Cortex of kidney (tissue), 1 donor: ENCODE results near the gene PRKAR2A.
"Not testable (repeated sequence)": the region's sequence is repeated elsewhere in the genome, so short reads cannot be mapped to it uniquely, and the experiment has no call there.

Experiments used
- DNase-seq: peaks from one replicate; lab custom pipeline; 2025; lab: John Stamatoyannopoulos, UW

The PRKAR2A gene

GRCh38 chr3:48776854-48777253, 70.8 kb downstream of the PRKAR2A start:
- no peak for DNase-seq

DNA sequence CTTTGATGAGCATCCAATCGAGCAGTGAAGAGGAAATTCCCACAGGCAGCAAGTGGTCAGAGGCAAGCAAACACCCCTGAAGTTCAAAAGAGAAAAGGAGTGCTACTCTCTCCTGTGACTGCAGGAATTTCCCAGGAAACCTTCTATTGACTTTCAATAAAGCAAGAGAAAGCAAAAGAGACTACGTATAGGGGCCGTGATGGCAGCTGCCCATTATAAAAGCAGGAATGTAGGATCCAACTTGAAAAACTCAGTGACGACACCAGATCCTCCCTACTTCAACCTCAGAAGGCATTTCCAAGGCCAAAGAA, 77.5 kb downstream of the PRKAR2A start:
- no peak for DNase-seq

DNA sequence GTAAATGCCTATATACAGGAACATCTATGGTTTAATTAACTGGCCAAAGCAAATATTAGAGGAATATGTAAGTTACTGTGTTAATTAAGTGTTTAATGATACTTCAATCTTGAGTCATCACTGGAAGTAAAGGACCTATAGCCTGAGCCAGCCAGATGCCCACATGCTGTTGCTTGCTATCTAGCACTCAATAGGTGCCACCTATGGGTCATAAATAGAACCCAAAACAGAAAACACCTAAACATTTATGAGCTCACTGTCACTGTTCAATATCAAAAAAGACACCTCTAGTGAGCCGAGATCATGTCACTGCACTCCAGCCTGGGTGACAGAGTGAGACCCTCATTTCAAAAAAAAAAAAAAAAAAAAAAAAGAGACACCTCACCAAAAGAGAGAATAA, 82.3 kb downstream of the PRKAR2A start:
- no peak for DNase-seq

- DNase-seq = no peak
These were observed 84.9 kb downstream of the PRKAR2A start for GRCh38 chr3:48762816-48763215.

DNA sequence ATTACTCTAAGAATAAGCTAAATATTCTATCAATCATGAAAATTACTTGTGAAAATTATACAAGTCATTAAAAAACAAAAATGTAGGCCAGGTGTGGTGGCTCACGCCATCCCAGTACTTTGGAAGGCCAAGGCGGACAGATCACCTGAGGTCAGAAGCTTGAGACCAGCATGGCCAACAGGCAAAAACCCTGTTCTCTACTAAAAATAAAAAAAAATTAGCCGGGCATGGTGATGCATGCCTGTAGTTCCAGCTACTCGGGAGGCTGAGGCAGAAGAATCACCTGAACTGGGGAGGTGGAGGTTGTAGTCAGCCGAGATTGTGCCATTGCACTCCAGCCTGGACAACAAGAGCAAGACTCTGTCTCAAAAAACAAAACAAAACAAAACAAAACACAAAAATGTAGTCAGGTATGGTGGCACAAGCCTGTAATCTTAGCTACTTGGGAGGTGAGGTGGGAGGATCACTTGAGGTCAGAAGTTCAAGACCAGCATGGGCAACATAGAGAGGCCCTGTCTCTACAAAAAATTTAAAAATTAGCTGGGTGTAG, 87.6 kb downstream of the PRKAR2A start:
- DNase-seq = not testable (repeated sequence)

GRCh38 chr3:48759531-48759930, 88.1 kb downstream of the PRKAR2A start:
- DNase-seq = not testable (repeated sequence)

GRCh38 chr3:48759071-48759470, 88.6 kb downstream of the PRKAR2A start:
- no peak for DNase-seq

GRCh38 chr3:48756640-48757039, 91.0 kb downstream of the PRKAR2A start:
- DNase-seq = no peak

GRCh38 chr3:48750856-48751255, 96.8 kb downstream of the PRKAR2A start:
- no peak for DNase-seq

GRCh38 chr3:48748754-48749153, 98.9 kb downstream of the PRKAR2A start:
- DNase-seq = no peak

DNA sequence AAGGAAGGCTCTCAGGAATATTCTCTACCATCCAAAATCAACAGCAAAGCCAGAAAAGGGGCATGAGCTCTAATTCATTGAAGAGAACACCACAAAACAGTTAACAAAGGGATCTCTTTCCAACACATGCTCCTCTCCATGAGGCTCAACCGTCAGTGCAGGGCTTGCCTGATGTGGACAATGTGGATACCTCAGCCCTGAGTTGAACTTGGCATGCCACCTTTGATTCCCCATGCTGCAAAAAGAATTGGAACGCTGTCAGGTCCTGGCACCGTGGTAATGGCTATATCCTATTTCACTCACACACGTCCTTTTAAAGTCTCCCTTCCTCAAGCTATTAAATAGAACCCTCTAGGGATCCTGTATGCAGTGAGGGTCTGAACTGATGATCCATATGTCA, 100.0 kb downstream of the PRKAR2A start:
- DNase-seq = no peak

DNA sequence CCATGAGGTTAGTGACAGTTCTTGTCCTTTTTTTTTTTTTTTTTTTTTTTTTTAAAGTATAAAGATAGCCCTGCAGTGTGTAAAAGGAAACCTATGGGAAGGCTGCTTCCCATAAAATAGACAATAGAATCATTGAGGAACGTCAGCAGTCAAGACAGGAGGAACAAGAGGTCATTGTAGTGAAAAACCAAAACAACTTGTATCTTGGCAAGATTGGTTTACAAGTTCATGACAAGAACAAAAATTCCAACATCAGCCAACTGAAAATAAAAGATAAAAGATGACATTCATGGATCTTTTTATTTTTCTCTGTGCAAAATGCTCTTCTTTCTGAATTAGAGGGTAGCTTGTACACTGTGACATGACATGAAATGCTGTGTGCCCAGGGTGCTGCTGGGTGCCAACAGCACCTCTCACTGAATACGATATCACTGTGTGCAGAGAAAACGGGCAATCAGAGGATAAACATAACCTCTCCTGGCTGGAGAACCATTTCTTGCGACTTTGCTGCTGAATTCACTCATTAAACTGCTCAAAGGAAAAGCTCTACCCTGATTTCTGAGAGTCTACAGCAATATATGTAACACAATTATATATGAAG, 100.6 kb downstream of the PRKAR2A start:
- no peak for DNase-seq

- no peak for DNase-seq
These were observed 103.9 kb downstream of the PRKAR2A start for GRCh38 chr3:48743773-48744172.

- DNase-seq = not testable (repeated sequence)
These were observed 106.4 kb downstream of the PRKAR2A start for GRCh38 chr3:48741226-48741625.

- DNase-seq = peak; percentile 18
These were observed 107.5 kb downstream of the PRKAR2A start for GRCh38 chr3:48739955-48740823.

GRCh38 chr3:48739617-48739954, 108.1 kb downstream of the PRKAR2A start:
- no peak for DNase-seq

DNA sequence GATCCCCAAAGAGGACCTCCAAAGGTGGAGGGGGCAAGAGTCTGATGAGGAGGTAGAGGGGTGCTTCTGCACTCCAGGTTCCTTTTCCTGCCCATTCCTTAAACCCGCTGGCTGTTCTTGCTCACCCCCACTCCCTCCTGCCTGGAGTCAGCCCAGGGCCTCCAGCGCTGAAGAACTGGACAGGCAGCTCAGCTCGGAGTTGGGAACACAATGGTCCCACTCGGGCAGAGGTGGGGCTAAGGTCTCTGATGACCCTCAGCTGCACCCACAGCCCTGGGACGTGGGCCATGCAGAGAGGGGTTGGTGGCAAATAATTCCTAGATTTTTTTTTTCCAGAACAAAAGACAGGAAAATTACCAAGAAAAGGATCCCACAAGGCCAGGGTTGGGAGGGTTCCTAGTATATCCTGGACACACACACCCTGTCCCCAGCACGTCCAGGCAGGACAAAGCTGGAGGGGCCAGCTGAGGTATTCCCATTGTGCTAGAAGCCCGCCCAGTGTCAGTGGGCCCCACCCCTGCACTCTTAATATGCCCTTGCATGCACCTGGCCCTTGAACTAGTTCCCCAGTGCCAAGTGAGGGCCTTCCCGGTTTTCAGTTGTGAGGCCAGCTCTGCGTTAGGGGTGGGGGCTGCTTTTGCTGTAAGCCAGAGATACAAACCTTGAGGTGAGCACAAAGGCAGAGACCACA, 108.6 kb downstream of the PRKAR2A start:
- no peak for DNase-seq

DNA sequence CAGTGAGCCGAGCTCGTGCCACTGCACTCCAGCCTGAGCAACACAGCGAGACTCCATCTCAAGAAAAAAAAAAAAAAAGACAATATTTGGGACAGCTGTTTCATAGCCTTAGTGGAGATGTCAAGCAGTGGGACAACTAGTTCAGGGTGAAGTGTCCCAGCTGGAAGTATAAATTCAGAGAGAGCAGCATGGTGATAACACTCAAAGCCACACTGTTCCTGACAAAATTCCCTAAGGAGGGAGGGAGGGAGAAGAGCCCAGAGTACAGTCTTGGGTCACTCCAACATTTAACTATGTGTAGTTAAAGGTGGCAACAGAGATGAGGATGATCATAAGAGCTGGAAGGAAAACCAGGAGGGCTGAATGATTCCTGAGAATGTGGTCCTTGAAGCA, 109.5 kb downstream of the PRKAR2A start:
- no peak for DNase-seq

DNA sequence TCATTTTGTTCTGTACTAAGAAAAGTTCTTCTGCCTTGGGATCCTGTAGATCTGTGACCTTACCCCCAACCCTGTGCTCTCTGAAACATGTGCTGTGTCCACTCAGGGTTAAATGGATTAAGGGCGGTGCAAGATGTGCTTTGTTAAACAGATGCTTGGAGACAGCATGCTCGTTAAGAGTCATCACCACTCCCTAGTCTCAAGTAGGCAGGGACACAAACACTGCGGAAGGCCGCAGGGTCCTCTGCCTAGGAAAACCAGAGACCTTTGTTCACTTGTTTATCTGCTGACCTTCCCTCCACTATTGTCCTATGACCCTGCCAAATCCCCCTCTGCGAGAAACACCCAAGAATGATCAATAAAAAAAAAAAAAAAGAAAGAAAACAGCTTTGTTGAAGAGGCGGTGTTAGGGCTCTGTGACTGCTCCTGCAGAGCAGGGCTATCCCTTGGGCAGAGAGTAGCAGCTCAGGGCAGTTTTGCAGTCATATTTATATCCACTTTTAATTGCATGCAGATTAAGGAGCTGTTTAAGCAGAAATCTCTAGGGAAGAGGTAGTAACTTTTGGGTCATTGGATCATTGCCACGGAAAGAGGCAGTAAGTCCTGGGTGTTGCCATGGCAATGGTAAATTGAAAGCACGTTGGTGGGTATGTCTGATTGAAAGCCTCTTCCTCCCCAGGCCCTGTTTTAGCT, 112.5 kb downstream of the PRKAR2A start:
- DNase-seq = not testable (repeated sequence)

- not testable (repeated sequence) for DNase-seq
These were observed 113.1 kb downstream of the PRKAR2A start for GRCh38 chr3:48734541-48734940.

- DNase-seq = not testable (repeated sequence)
These were observed 113.7 kb downstream of the PRKAR2A start for GRCh38 chr3:48733752-48734518.

- DNase-seq = no peak
These were observed 120.2 kb downstream of the PRKAR2A start for GRCh38 chr3:48727511-48727910.
